Measurements from ENCODE around the gene SUPT5H. TPM values are rescaled to one million over a fixed set of nuclear protein-coding genes. Genes with fewer than 3 reads are reported as not detected.

Gene SUPT5H
- total and polyA plus RNA-seq, 2 of the 13 experiments (the other 11 are each of a cell fraction or from before 2014, with no cell fraction given) = 48.2 to 51.7 TPM

GRCh38 chr19:39401549-39402345 lies 43.6 kb upstream of the SUPT5H start (continued):
- TF ChIP-seq ARNT2 (CRISPR knock-in tag; IDR thresholded peaks at IDR 0.05; ENCODE audit: low read depth) (no peak; the same call in 1 of the 2 replicates), HNRNPLL (IDR thresholded peaks at IDR 0.05; ENCODE audit: low read depth, low read length, poor library complexity, severe bottlenecking) (no peak), MAFF (IDR thresholded peaks at IDR 0.05; ENCODE audit: low read depth, low read length) (peak; percentile 31; the same call in 1 of the 2 replicates), CSRNP2 (CRISPR knock-in tag; conservative IDR thresholded peaks at IDR 0.05; ENCODE audit: low read depth) (no peak), NR1H2 (CRISPR knock-in tag; IDR thresholded peaks at IDR 0.05; ENCODE audit: borderline replicate concordance, low read depth) (no peak), ZNF652 (CRISPR knock-in tag; IDR thresholded peaks at IDR 0.05; ENCODE audit: borderline replicate concordance, low read depth) (peak; percentile 50; the same call in 1 of the 2 replicates), MTERF4 (CRISPR knock-in tag; IDR thresholded peaks at IDR 0.05) (peak; percentile 71; the same call in 1 of the 2 replicates), ZBTB37 (CRISPR knock-in tag; IDR thresholded peaks at IDR 0.05) (no peak; the same call in 1 of the 2 replicates), PITX1 (CRISPR knock-in tag; IDR thresholded peaks at IDR 0.05) (no peak), ZBTB4 (CRISPR knock-in tag; IDR thresholded peaks at IDR 0.05; ENCODE audit: borderline replicate concordance) (peak; percentile 31; the same call in 1 of the 2 replicates), MTF2 (CRISPR knock-in tag; IDR thresholded peaks at IDR 0.05; ENCODE audit: borderline replicate concordance) (no peak), HOXA9 (CRISPR knock-in tag; IDR thresholded peaks at IDR 0.05; ENCODE audit: borderline replicate concordance) (no peak), TEF (CRISPR knock-in tag; IDR thresholded peaks at IDR 0.05) (no peak), REL (CRISPR knock-in tag; conservative IDR thresholded peaks at IDR 0.05) (no peak), ZC3H13 (CRISPR knock-in tag; IDR thresholded peaks at IDR 0.05) (peak; percentile 60; the same call in 1 of the 2 replicates), TBX2 (CRISPR knock-in tag; IDR thresholded peaks at IDR 0.05; ENCODE audit: borderline replicate concordance) (peak; percentile 81; the same call in 1 of the 2 replicates), ZNF225 (CRISPR knock-in tag; IDR thresholded peaks at IDR 0.05) (no peak), JDP2 (CRISPR knock-in tag; IDR thresholded peaks at IDR 0.05; ENCODE audit: borderline replicate concordance) (no peak; the same call in 1 of the 2 replicates), MYC (CRISPR knock-in tag; IDR thresholded peaks at IDR 0.05; ENCODE audit: borderline replicate concordance) (peak; percentile 87), NCOA5 (CRISPR knock-in tag; IDR thresholded peaks at IDR 0.05) (no peak), ZNF274 (CRISPR knock-in tag; IDR thresholded peaks at IDR 0.05) (peak; percentile 76; the same call in 1 of the 2 replicates)
